GM03348 (cell line): Measurements from ENCODE around the gene KLHL3.
A peak's percentile ranks its signal among the peaks of the same experiment; 100 is the strongest.
"Not testable (repeated sequence)": the region's sequence is repeated elsewhere in the genome, so short reads cannot be mapped to it uniquely, and the experiment has no call there.

Experiments used
- DNase-seq: peaks from one replicate; pipeline ENCODE4 v3.0.0; 2012; ENCODE audit warnings: low spot score

Gene KLHL3, protein sequence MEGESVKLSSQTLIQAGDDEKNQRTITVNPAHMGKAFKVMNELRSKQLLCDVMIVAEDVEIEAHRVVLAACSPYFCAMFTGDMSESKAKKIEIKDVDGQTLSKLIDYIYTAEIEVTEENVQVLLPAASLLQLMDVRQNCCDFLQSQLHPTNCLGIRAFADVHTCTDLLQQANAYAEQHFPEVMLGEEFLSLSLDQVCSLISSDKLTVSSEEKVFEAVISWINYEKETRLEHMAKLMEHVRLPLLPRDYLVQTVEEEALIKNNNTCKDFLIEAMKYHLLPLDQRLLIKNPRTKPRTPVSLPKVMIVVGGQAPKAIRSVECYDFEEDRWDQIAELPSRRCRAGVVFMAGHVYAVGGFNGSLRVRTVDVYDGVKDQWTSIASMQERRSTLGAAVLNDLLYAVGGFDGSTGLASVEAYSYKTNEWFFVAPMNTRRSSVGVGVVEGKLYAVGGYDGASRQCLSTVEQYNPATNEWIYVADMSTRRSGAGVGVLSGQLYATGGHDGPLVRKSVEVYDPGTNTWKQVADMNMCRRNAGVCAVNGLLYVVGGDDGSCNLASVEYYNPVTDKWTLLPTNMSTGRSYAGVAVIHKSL

GRCh38 chr5:137735555-137736284 is at the start of gene KLHL3:
KLHL3 (minus strand) TSS chr5:137736089; CDS start chr5:137735646, 443 bp downstream.
- peak; percentile 50 for DNase-seq

- no peak for DNase-seq
These were observed 47.2 kb upstream of the KLHL3 start for GRCh38 chr5:137782984-137783536.

- DNase-seq = no peak
These were observed 46.2 kb upstream of the KLHL3 start for GRCh38 chr5:137782055-137782454.

DNA sequence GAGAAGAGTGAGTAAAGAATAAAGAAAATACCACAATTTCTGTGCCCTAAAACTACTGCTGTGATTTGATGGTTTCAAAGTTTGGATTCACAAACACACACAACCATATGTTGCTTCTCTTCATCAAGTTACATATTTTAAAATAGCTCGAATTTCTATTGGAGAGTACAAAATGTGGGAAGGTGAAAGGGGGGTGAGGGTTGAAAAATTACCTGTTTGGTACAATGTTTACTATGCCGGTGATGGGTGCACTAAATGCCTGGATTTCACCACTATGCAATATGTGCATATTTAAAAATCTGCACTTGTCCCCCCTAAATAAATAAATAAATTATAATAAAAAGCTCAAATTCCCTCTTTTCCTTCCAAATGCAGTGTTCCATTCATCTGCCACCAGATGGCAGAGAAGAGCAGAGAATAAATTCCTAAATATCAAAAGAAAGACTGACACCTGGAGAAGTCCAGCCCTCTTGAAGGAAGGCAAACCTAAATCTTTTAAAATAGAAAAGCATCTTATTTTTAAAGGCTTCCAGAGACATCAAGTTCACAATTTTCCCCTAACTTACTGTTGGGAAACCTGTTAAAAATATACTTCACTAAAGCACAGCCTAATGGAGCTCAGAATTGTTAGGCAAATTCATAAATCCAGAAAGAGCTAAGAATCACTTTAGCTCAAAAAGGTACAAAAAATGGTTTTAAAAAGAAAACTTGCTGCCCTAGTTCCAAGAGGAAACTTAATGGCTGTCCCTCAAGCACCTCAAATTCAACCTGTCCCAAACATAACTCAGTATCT is 43.1 kb upstream of the KLHL3 start:
- DNase-seq = peak; percentile 54

DNA sequence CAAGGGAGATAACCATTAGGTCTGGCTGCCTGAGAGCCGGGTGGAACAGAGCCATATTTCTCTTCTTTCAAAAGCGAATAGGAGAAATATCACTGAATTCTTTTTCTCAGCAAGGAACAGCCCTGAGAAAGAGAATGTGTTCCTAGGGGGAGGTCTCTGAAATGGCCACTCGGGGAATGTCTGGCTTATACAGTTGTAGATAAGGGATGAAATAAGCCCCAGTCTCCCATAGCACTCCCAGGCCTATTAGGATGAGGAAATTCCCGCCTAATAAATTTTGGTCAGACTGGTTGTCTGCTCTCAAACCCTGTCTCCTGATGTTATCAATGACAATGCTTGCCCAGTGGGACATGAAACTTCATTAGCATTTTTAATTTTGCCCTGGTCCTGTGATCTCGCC is 32.0 kb upstream of the KLHL3 start:
- DNase-seq = not testable (repeated sequence)

DNA sequence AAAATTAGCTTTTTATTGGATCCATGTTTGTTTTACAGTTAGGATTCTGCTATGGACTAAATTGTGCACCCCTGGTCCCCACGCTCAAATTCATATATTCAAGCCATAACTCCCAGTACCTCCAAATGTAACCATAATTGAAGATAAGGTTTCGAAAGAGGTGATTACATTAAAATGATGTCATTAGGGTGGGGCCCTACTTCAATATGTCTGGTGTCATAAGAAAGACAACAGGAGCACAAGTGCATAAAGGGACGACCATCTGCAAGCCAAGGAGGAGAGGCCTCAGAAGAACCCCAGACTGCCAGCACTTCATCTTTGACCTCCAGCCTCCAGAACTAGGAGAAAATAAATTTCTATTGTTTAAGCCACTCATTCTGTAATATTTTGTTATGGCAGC is 25.7 kb upstream of the KLHL3 start:
- DNase-seq = no peak

DNA sequence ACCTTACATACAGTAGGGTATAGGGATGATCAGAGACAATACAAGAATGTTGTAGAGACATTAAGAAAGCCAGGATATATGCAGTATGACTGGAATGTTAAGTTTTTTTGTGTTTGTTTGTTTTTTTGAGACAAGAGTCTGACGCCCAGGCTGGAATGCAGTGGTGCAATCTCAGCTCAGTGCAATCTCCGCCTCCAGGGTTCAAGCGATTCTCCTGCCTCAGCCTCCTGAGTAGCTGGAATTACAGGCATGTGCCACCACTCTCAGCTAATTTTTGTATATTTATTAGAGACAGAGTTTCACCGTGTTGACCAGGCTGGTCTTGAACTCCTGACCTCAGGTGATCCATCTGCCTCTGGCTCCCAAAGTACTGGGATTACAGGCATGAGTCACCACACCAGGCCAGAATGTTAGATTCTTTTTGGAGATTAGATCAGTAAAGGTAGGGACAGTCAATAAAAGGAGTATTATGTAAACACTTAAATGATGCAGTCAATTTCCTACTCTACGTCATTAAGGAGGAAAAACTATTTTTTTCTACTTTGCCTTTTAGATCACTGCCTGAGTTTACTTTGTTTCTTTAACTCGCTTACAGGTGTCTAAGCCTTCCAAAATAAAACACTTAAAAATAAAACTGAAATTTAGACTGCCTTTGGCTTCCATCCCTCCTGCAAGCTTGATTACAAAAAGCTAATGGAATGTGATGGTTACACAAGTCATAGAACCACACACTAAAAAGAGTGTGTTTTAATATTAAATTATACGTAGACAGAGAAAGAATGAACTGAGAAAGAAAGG is 25.0 kb upstream of the KLHL3 start:
- DNase-seq = peak; percentile 18

DNA sequence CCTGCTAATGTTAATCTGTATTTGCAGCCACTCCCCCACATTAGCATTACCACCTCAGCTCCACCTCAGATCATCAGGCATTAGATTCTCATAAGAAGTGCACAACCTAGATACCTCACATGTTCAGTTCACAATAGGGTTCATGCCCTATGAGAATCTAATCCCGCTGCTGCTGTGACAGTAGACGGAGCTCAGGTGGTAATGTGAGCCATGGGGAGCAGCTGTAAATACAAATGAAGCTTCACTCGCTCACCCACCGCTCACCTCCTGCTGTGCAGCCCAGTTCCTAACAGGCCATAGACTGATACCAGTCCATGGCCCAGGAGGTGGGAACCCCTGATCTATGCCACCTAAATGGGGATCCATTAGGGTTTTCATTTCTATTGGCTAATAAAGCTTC is 24.4 kb upstream of the KLHL3 start:
- DNase-seq = no peak

DNA sequence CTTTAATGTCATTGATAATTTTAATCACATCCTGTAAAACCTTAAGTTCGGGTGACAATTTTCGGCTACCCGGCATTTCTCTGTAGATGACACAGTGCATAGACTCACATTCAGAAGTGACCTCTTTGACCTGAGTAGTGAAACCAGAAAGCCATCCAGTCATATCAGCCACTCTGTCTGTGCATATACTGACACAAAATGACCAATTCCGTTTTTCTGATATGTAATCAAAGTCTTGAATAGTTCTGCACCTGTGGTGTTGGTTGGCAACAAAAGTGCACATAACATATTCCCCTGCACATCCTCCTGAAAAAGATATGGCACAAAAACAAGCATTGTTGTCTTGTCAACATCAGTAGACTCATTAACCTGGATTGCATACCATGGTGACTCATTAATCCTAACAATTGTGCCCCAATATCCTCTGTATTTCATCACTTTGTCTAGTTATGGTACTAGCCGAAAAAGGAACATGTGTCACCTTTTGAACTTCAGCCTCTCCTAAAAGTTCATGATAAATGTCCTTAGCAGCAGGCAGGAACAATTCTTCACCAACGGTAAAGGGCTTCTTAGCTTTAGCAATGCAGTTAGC is 22.9 kb upstream of the KLHL3 start:
- no peak for DNase-seq

DNA sequence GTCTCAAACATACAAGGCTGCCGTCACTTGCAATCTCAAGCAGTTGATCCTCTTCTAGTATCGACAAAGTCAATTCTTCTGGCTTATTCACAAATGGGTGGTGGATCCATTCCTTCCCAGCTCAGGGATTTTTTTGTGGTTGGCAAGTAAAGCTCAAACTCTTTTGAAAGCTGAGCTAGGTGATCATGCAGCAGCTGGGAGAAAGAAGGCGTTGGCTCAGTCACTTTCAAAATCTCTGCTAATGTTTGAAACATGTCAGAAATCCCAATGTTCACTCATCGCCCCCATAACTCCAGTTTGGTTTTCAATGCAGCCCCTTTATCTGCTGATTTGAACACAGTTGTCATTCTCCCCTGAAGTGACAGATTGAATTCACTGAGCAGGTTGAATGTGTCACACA is 22.2 kb upstream of the KLHL3 start:
- DNase-seq = no peak

DNA sequence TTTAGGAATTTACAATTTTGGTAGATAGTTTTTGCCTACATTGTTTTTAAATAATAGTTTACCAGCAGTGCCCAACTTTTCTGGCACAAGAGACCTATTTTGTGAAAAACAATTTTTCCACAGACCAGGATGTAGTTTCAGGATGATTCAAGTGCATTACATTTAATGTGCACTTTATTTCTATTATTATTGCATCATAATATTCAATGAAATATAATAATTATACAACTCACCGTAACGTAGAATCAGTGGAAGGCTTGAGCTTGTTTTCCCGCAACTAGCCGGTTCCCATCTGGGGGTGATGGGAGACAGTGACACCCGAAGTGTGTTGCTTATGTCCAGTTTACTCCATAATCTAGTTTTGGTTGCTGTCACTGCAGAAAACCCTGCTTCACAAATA is 21.7 kb upstream of the KLHL3 start:
- DNase-seq = no peak

DNA sequence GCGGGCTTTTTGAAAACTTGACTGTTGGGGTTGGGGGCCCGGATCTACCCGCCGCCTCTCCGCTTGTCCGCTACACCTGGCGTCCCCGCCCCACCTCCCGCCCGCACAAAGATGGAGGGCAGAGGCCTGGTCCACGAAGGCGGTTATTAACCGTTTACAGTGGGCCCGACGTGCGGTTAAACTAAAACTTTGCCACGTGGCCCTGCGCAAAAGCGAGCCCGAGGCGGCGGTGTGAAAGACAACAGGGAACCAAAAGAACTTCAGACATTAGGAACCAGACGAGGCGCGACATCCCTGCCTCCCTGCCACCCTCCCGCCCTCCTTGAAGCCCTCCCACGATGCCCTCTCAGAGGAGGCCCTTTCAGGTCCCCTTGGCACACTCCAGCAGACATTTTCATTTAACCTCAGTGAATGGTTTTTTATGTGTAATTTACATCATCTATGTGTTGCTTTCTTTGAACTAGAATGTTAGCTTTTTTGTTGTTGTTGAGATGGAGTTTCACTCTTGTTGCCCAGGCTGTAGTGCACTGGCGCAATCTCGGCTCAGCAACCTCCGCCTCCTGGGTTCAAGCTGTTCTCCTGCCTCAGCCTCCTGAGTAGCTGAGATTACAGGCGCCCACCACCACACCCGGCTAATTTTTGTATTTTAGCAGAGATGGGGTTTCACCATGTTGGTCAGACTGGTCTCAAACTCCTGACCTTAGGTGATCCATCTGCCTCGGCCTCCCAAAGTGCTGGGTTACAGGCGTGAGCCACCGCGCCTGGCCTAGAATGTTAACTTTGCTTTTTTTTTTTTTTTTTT is 19.3 kb upstream of the KLHL3 start:
- no peak for DNase-seq

DNA sequence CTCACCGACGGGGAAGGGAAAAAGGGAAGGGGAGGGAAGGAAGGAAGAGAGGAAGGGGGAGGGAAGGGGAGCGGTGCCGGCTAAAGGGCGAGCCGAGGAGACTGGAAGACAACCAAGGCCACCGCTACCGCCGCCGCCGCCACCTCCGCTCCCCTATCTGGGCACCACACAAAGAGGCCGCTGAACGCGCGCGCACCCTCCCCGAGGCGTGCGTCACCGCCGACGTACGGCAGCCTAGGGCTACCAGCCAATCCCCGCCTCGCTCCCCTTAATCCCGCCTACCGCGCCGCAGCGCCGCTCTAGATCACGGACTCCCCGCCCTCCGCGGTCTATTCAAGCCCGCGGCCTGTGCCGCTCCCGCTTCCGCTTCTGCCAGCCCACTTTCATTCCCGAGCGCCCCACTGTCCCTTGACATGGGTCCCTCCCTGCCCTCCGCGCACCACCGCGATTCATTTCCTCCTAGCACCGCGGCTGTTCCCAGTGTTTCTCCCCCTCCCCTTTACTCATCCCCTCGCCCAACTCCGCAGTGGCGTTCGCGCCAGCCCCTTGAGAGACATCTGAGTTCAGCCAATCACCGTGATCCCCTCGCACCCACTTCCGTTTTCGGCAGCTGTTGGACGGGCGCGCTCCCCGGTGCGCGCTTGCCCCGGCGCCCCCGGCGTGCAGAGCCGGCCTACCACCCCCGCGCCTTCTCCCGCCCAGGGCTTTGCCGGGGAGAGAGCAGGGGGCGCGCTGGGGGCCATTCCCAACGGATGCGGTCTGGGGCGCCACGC is 18.5 kb upstream of the KLHL3 start, which contains the start of gene HNRNPA0:
Gene HNRNPA0, minus strand, starts transcription at position 176 of the 773 bp plus-strand sequence. CDS start 297 bp downstream, outside the sequence.
- DNase-seq = peak; percentile 98

DNA sequence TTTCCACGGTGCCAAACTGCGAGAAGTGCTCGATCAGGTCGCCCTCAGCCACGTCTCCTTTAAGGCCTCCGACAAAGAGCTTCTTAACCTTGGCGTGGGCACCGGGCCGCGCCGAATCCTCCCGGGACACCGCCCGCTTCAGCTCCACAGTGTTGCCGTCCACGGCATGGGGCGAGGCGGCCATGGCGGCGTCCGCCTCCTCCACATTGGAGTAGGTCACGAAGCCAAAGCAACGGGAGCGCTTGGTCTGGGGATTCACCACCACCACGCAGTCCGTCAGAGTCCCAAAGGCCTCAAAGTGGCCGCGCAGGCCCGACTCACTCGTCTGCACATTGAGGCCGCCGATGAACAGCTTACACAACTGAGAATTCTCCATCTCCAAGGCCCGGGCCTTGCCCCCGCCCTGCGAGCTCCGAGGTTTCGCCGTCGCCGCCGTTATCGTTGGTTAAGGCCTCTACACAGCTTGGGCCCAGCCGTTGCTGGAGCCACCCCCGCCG is 17.9 kb upstream of the KLHL3 start:
- peak; percentile 49 for DNase-seq

DNA sequence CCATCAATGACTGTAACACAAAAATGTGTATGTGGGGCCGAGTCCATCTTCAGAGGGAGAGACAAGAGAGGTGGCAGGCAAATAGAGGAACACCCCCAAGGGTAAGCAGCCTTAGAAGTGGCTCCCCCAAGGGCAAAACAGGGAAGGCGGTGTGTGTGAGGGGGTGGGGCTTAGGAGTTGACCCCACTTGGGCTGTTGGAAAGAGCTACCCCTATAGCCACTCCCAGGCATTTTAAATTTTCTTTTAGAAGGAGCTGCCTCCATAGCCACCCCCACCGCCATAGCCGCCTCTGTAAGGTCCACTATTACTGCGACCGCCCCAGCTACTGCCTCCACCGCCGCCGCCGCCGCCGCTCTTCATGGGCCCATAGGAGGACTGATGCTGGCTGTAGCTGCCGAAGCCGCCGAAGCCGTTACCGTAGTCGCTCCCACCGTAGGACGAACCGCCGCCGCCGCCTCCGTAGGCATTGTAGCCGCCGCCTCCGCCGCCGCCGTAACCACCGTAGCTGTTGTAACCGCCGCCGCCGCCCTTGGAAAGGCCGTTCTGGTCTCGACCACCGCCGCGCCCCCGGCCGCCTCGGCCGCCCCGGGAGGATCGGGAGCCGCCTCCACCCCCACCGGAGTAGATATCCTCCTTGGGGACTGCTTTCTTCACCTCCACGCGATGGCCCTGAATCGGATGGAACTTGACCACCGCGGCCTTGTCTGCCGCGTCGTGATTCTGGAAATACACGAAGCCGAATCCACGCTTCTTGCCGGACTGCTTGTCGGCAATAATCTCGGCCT is 17.2 kb upstream of the KLHL3 start:
- DNase-seq = peak; percentile 38

- peak; percentile 67 for DNase-seq
These were observed 16.1 kb upstream of the KLHL3 start for GRCh38 chr5:137751869-137752491.

- no peak for DNase-seq
These were observed 14.5 kb upstream of the KLHL3 start for GRCh38 chr5:137750436-137750835.
